ENCODE measurements around the gene ADAMTSL1. TPM values are rescaled to one million over a fixed set of nuclear protein-coding genes. Genes with fewer than 3 reads are reported as not detected.

The ADAMTSL1 gene
- total and polyA plus RNA-seq, 4 donors, result 0.31 to 3.4 (median 1.9) TPM

GRCh38 chr9:18795947-18796671 is 322.2 kb downstream of the ADAMTSL1 start:
- TF ChIP-seq GABPA (IDR thresholded peaks at IDR 0.05 in 1 of 2, conservative IDR thresholded peaks at IDR 0.05 in 1 of 2), result no peak
- TF ChIP-seq ZBTB33 (IDR thresholded peaks at IDR 0.05), result no peak
- TF ChIP-seq NR2F2 (IDR thresholded peaks at IDR 0.05), result peak; percentile 34
- TF ChIP-seq EGR1 (IDR thresholded peaks at IDR 0.05; ENCODE audit: low read depth in 2 of 2), result no peak
- TF ChIP-seq TAF1 (conservative IDR thresholded peaks at IDR 0.05), result no peak
- H3K36me3 ChIP-seq (ENCODE audit: control insufficient read depth in 4 of 4, insufficient read depth in 3 of 4, low read depth in 1 of 4, low read length in 3 of 4), result no peaks in the 10 kb centered on the region
- DNase-seq (ENCODE audit: low spot score), result no peak
- no peaks in the 10 kb centered on the region for H3K9me3 ChIP-seq (ENCODE audit: control insufficient read depth in 4 of 4, low read length in 3 of 4)
- no peaks in the 10 kb centered on the region for H3K27me3 ChIP-seq (ENCODE audit: control insufficient read depth in 4 of 4, insufficient read depth in 4 of 4, low read length in 3 of 4)
- no peaks in the 10 kb centered on the region for H3K4me1 ChIP-seq (ENCODE audit: control insufficient read depth in 4 of 4, insufficient read depth in 4 of 4, low read length in 3 of 4)
- WGBS, result 83% methylated on average over 5 of the region's 5 CpGs
- H3K9ac ChIP-seq (ENCODE audit: low read depth in 1 of 2, low read length in 2 of 2), result no peak overlapping the region
- no peak overlapping the region for H3K4me3 ChIP-seq (ENCODE audit: low read depth in 1 of 3, low read length in 3 of 3)
- H3K27ac ChIP-seq (ENCODE audit: low read depth in 1 of 2, low read length in 2 of 2), result no peak overlapping the region

- WGBS, result 85% methylated on average over 3 of the region's 3 CpGs
- no peak for DNase-seq (ENCODE audit: low spot score)
- TF ChIP-seq HNF4A (conservative IDR thresholded peaks at IDR 0.05) (no peak), FOXA2 (IDR thresholded peaks at IDR 0.05) (no peak), ATF3 (IDR thresholded peaks at IDR 0.05) (no peak), RAD21 (IDR thresholded peaks at IDR 0.05) (no peak), SP1 (IDR thresholded peaks at IDR 0.05) (no peak), ZBTB33 (IDR thresholded peaks at IDR 0.05) (no peak), GABPA (IDR thresholded peaks at IDR 0.05 in 1 of 2, conservative IDR thresholded peaks at IDR 0.05 in 1 of 2) (no peak)
Measured at GRCh38 chr9:18796696-18797270, 322.8 kb downstream of the ADAMTSL1 start.

GRCh38 chr9:18798106-18798505 is 324.2 kb downstream of the ADAMTSL1 start:
- Histone ChIP-seq H3K4me1 (ENCODE audit: control insufficient read depth in 4 of 4, insufficient read depth in 4 of 4, low read length in 3 of 4) (no peaks in the 10 kb centered on the region), H3K27ac (ENCODE audit: low read depth in 1 of 2, low read length in 2 of 2) (no peak overlapping the region), H3K9ac (ENCODE audit: low read depth in 1 of 2, low read length in 2 of 2) (no peak overlapping the region), H3K36me3 (ENCODE audit: control insufficient read depth in 4 of 4, insufficient read depth in 3 of 4, low read depth in 1 of 4, low read length in 3 of 4) (no peaks in the 10 kb centered on the region), H3K9me3 (ENCODE audit: control insufficient read depth in 4 of 4, low read length in 3 of 4) (no peaks in the 10 kb centered on the region), H3K4me3 (ENCODE audit: low read depth in 1 of 3, low read length in 3 of 3) (no peak overlapping the region), H3K27me3 (ENCODE audit: control insufficient read depth in 4 of 4, insufficient read depth in 4 of 4, low read length in 3 of 4) (no peaks in the 10 kb centered on the region)
- WGBS, result 76% methylated on average over 1 of the region's 1 CpG
- no peak for DNase-seq (ENCODE audit: low spot score)
- TF ChIP-seq HNF4G (IDR thresholded peaks at IDR 0.05) (no peak), MAX (IDR thresholded peaks at IDR 0.05) (no peak), RXRA (IDR thresholded peaks at IDR 0.05) (no peak), ZBTB33 (IDR thresholded peaks at IDR 0.05) (no peak), FOXA2 (IDR thresholded peaks at IDR 0.05) (no peak), SP1 (IDR thresholded peaks at IDR 0.05) (no peak), CTCF (IDR thresholded peaks at IDR 0.05; ENCODE audit: low read depth, low read length, missing input control) (no peak), FOXA1 (IDR thresholded peaks at IDR 0.05) (no peak), NR2F2 (IDR thresholded peaks at IDR 0.05) (no peak)

More at GRCh38 chr9:18796696-18797270, 322.8 kb downstream of the ADAMTSL1 start:
- no peaks in the 10 kb centered on the region for H3K4me1 ChIP-seq (ENCODE audit: control insufficient read depth in 4 of 4, insufficient read depth in 4 of 4, low read length in 3 of 4)
- no peak overlapping the region for H3K9ac ChIP-seq (ENCODE audit: low read depth in 1 of 2, low read length in 2 of 2)
- H3K27me3 ChIP-seq (ENCODE audit: control insufficient read depth in 4 of 4, insufficient read depth in 4 of 4, low read length in 3 of 4), result no peaks in the 10 kb centered on the region
- no peaks in the 10 kb centered on the region for H3K36me3 ChIP-seq (ENCODE audit: control insufficient read depth in 4 of 4, insufficient read depth in 3 of 4, low read depth in 1 of 4, low read length in 3 of 4)
- H3K9me3 ChIP-seq (ENCODE audit: control insufficient read depth in 4 of 4, low read length in 3 of 4), result no peaks in the 10 kb centered on the region
- no peak overlapping the region for H3K27ac ChIP-seq (ENCODE audit: low read depth in 1 of 2, low read length in 2 of 2)
- H3K4me3 ChIP-seq (ENCODE audit: low read depth in 1 of 3, low read length in 3 of 3), result no peak overlapping the region
